A549 (cell line): ENCODE measurements around the gene AKAP14. TPM values are rescaled to one million over a fixed set of nuclear protein-coding genes. Genes with fewer than 3 reads are reported as not detected.
A peak's percentile ranks its signal among the peaks of the same experiment; 100 is the strongest.

Source experiments
- ATAC-seq, 2 experiments: fragments of 200-7000 bp in 1 of 2; fragments of >200 bp in 1 of 2; cut with Nextera tagmentation in 1 of 2; cut with Tn5 transposase in 1 of 2; 3 replicates each; pipeline versions ENCODE4 v1.8.0 to v1.9.1; 2018 to 2020; ENCODE audit warnings: mild to moderate bottlenecking in 1 of 2, moderate library complexity in 1 of 2
- CTCF ChIA-PET: fragments of 300-600 bp; sonication (Branson Sonifier 250); formaldehyde crosslinking; extraction: SDS; loops from one replicate; lab custom pipeline; 2021; ENCODE audit warnings: antibody characterized with exemption, inconsistent platforms; lab: Yijun Ruan, JAX
- POLR2A ChIA-PET: fragments of 350-600 bp; formaldehyde crosslinking; extraction: SDS; loops from one replicate; lab custom pipeline; 2021; ENCODE audit warnings: antibody characterized with exemption, inconsistent platforms; lab: Yijun Ruan, JAX
- DNase-seq, 2 experiments: peaks; one replicate each; pipeline versions ENCODE4 v3.0.0 to v3.0.0-alpha.2; 2011 to 2016; ENCODE audit warnings: low read depth in 1 of 2, low spot score in 1 of 2
- FAIRE-seq: peaks from 2 replicates; lab custom pipeline; 2011; peaks lifted over from hg19 to GRCh38; lab: Jason Lieb, UNC
- H3K27ac ChIP-seq, 2 experiments: fragments of >200 bp; sonication (Bioruptor Twin); formaldehyde crosslinking; 3 replicates each; pipeline ENCODE4 v1.5.1; 2016 to 2017
- H3K4me1 ChIP-seq: fragments of >200 bp; sonication (Bioruptor Twin); formaldehyde crosslinking; 3 replicates; pipeline ENCODE4 v1.6.1; 2016
- H3K4me2 ChIP-seq: fragments of >200 bp; sonication (Bioruptor Twin); formaldehyde crosslinking; 3 replicates; pipeline ENCODE4 v1.6.1; 2016
- H3K4me3 ChIP-seq: fragments of >200 bp; sonication (Bioruptor Twin); formaldehyde crosslinking; 3 replicates; pipeline ENCODE4 v1.5.1; 2016
- H3K9me3 ChIP-seq: fragments of >200 bp; sonication (Bioruptor Twin); formaldehyde crosslinking; 3 replicates; pipeline ENCODE4 v1.6.1; 2016
- BHLHE40 ChIP-seq: IDR thresholded peaks from 2 replicates; pipeline ENCODE4 v1.6.1; 2012; ENCODE audit warnings: low read depth, low read length, inconsistent platforms
- CBX2 ChIP-seq: fragments of 200-600 bp; sonication (generic); IDR thresholded peaks from 2 replicates; pipeline ENCODE4 v1.6.1; 2016; ENCODE audit warnings: low read depth, mild to moderate bottlenecking, borderline replicate concordance
- CEBPB ChIP-seq, 2 experiments: fragments of >200 bp in 1 of 2; sonication (Bioruptor Twin) in 1 of 2; formaldehyde crosslinking in 1 of 2; IDR thresholded peaks; 2 replicates each; pipeline ENCODE4 v1.6.1; 2012 to 2016
- CTCF ChIP-seq: fragments of >200 bp; sonication (Bioruptor Twin); formaldehyde crosslinking; IDR thresholded peaks from 3 replicates; pipeline ENCODE4 v1.5.1; 2016
- EHF ChIP-seq: fragments of 250-450 bp; sonication (Bioruptor Pico); IDR thresholded peaks from 2 replicates; pipeline ENCODE4 v1.5.0; 2020; ENCODE audit warnings: mild to moderate bottlenecking
- EHMT2 ChIP-seq: fragments of 200-600 bp; sonication (generic); IDR thresholded peaks from 2 replicates; pipeline ENCODE4 v1.6.1; 2016; ENCODE audit warnings: antibody characterized with exemption, low read depth, mild to moderate bottlenecking, moderate library complexity
- EP300 ChIP-seq, 2 experiments: fragments of >200 bp; sonication (Bioruptor Twin); formaldehyde crosslinking; IDR thresholded peaks; 2 replicates in 1 of 2; 3 replicates in 1 of 2; pipeline ENCODE4 v1.6.1; 2016 to 2017
- FOXS1 ChIP-seq: fragments of 250-450 bp; sonication (Bioruptor Pico); IDR thresholded peaks from 2 replicates; pipeline ENCODE4 v1.5.0; 2020; ENCODE audit warnings: mild to moderate bottlenecking, moderate library complexity
- GATA3 ChIP-seq: IDR thresholded peaks from 2 replicates; pipeline ENCODE4 v1.6.1; 2012; ENCODE audit warnings: borderline replicate concordance
- HMGXB4 ChIP-seq: fragments of 250-450 bp; sonication (Bioruptor Pico); IDR thresholded peaks from 2 replicates; pipeline ENCODE4 v1.5.0; 2021; ENCODE audit warnings: mild to moderate bottlenecking, moderate library complexity, borderline replicate concordance
- HOXB5 ChIP-seq: fragments of 250-450 bp; sonication (Bioruptor Pico); IDR thresholded peaks from 2 replicates; pipeline ENCODE4 v1.5.0; 2020; ENCODE audit warnings: mild to moderate bottlenecking, moderate library complexity
- KDM1A ChIP-seq: fragments of 200-600 bp; sonication (generic); IDR thresholded peaks from 2 replicates; pipeline ENCODE4 v1.6.1; 2016; ENCODE audit warnings: low read depth, mild to moderate bottlenecking
- MAX ChIP-seq: IDR thresholded peaks from 2 replicates; pipeline ENCODE4 v1.6.1; 2012
- MAZ ChIP-seq: fragments of 150-350 bp; IDR thresholded peaks from 2 replicates; pipeline ENCODE4 v1.6.1; 2014; ENCODE audit warnings: antibody characterized with exemption, low read depth, low read length, borderline replicate concordance
- PHF8 ChIP-seq: fragments of 200-600 bp; sonication (generic); IDR thresholded peaks from 2 replicates; pipeline ENCODE4 v1.6.1; 2016; ENCODE audit warnings: low read depth, mild to moderate bottlenecking, antibody characterized with exemption, moderate library complexity, borderline replicate concordance
- RAD21 ChIP-seq, 2 experiments: fragments of >200 bp in 1 of 2; sonication (Bioruptor Twin) in 1 of 2; formaldehyde crosslinking in 1 of 2; IDR thresholded peaks in 1 of 2; conservative IDR thresholded peaks in 1 of 2; 2 replicates in 1 of 2; 3 replicates in 1 of 2; pipeline ENCODE4 v1.6.1; 2012 to 2018; ENCODE audit warnings: inconsistent platforms in 1 of 2
- SMC3 ChIP-seq: fragments of >200 bp; sonication (Bioruptor Twin); formaldehyde crosslinking; IDR thresholded peaks from 3 replicates; pipeline ENCODE4 v1.6.1; 2018; ENCODE audit warnings: inconsistent platforms
- TFCP2L1 ChIP-seq: fragments of 250-450 bp; sonication (Bioruptor Pico); IDR thresholded peaks from 2 replicates; pipeline ENCODE4 v1.5.0; 2021; ENCODE audit warnings: mild to moderate bottlenecking
- TP53 ChIP-seq: fragments of 250-450 bp; sonication (Bioruptor Pico); IDR thresholded peaks from 2 replicates; pipeline ENCODE4 v1.5.0; 2021; ENCODE audit warnings: mild to moderate bottlenecking, moderate library complexity
- ZFP36 ChIP-seq: fragments of 450-650 bp; IDR thresholded peaks from 2 replicates; pipeline ENCODE4 v1.6.1; 2014; ENCODE audit warnings: borderline replicate concordance; ENCODE audit not compliant: partially characterized antibody
- ZNF302 ChIP-seq: fragments of 250-450 bp; sonication (Bioruptor Pico); IDR thresholded peaks from 2 replicates; pipeline ENCODE4 v1.9.0; 2021; ENCODE audit warnings: inconsistent platforms, mild to moderate bottlenecking, moderate library complexity
- WGBS: methylation state at CpG from one replicate; pipeline ENCODE4 v1.1.6; 2017; ENCODE audit errors: missing lambda C conversion rate; 5-methylcytosine and 5-hydroxymethylcytosine counted together
- polyA plus RNA-seq, 4 experiments: library from polyadenylated mRNA; depleted of rRNA in 3 of 4; stranded (reverse); fragments of >200 nt; fragmentation: RNase III in 1 of 4; extraction: RNeasy Plus Mini Kit Qiagen cat#74134 plus additional on column Dnase treatment in 1 of 4; gene quantifications; 2 replicates in 3 of 4; 3 replicates in 1 of 4; pipeline ENCODE4 v1.2.3, GENCODE V29; 2011 to 2017

AKAP14 gene
- polyA plus RNA-seq, 2 of the 4 experiments (the other 2 are of a cell fraction), result not detected

GRCh38 chrX:119880552-119881437, 14.9 kb upstream of the AKAP14 start:
- H3K4me3 ChIP-seq, result no peak overlapping the region
- H3K4me2 ChIP-seq, result no peak overlapping the region
- TF ChIP-seq HMGXB4 (CRISPR knock-in tag), result no peak
- TF ChIP-seq RAD21 (conservative IDR thresholded peaks at IDR 0.05 in 1 of 2, IDR thresholded peaks at IDR 0.05 in 1 of 2), result peak; percentile 26 to 52; a peak in 2 of 5 replicates
- TF ChIP-seq CTCF, result peak; percentile 58
- TF ChIP-seq HOXB5 (CRISPR knock-in tag), result no peak
- 0 out of 3 replicates have a peak, but pooled peaks have one; percentile 14 for TF ChIP-seq SMC3
- TF ChIP-seq MAZ, result no peak
- ChIA-PET CTCF (interaction anchor here (0.6 to 1.2 kb wide), 7 partner anchors 8 to 271 kb away, joined by 3 to 10 read pairs (median 3); no protein-coding TSS in a partner anchor), POLR2A (interaction anchor here (0.9 kb wide), 1 partner anchor 89 kb away, joined by 3 read pairs; the partner anchor contains the start of gene RPL39)
- DNase-seq (peak; percentile 59 to 70), ATAC-seq (peak; percentile 98 to 99), FAIRE-seq (peak; percentile 95)
- no peaks in the 10 kb centered on the region for H3K4me1 ChIP-seq
- WGBS, result 60% methylated on average over 11 of the region's 11 CpGs
- no peaks in the 10 kb centered on the region for H3K9me3 ChIP-seq
- H3K27ac ChIP-seq, result no peak overlapping the region

- peak in 1 of 2 experiments; percentile 72 for DNase-seq
- CTCF ChIA-PET, result interaction anchor here (0.6 kb wide), 1 partner anchor 1121 kb away, joined by 4 read pairs; no protein-coding TSS in a partner anchor
- POLR2A ChIA-PET, result no interaction called here
- TF ChIP-seq KDM1A (no peak), EHMT2 (no peak), TFCP2L1 (CRISPR knock-in tag) (no peak), EP300 (IDR thresholded peaks at IDR 0.05) (no peak), PHF8 (no peak), ZFP36 (no peak), RAD21 (conservative IDR thresholded peaks at IDR 0.05 in 1 of 2, IDR thresholded peaks at IDR 0.05 in 1 of 2) (no peak), MAX (no peak), GATA3 (no peak), ZNF302 (CRISPR knock-in tag) (no peak), TP53 (CRISPR knock-in tag) (no peak), CBX2 (no peak), CEBPB (IDR thresholded peaks at IDR 0.05) (no peak), BHLHE40 (no peak), HOXB5 (CRISPR knock-in tag) (0 out of 2 replicates have a peak, but pooled peaks have one; percentile 33), FOXS1 (CRISPR knock-in tag) (no peak), EHF (CRISPR knock-in tag) (0 out of 2 replicates have a peak, but pooled peaks have one; percentile 29)
- TF ChIP-seq, all 56 proteins: peak for 2
- ATAC-seq (no peak), FAIRE-seq (peak; percentile 89)
- WGBS, result 78% methylated on average over 11 of the region's 11 CpGs
- no peak overlapping the region for H3K4me3 ChIP-seq
- no peak overlapping the region for H3K27ac ChIP-seq
- H3K9me3 ChIP-seq, result no peaks in the 10 kb centered on the region
- H3K4me2 ChIP-seq, result peak overlapping the region; percentile 36; the same call in 1 of the 3 replicates
- H3K4me1 ChIP-seq, result no peaks in the 10 kb centered on the region
Measured at GRCh38 chrX:119885554-119886428, 9.9 kb upstream of the AKAP14 start.
